ENCODE results near the gene LGR4.
"Not testable (repeated sequence)": the region's sequence is repeated elsewhere in the genome, so short reads cannot be mapped to it uniquely, and the experiment has no call there.

LGR4 gene

DNA sequence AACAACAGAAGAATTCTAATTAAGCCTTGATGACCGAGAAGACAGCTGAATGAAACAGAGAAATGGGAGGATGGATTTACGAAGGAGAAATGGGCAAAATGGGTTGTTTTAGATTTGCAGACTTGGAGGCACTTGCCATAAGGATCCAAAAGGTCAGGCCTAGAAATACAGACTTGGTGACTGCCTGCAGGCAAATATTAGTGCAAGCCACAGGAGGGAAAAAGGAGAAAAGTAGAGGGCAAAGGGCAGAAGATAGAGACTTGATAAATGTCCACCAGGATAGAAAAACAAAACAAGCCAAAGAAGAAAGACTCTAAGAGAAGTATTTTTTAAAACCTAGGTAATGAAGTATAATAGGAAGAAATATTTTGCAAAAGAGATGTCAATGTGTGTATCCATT, 122.7 kb downstream of the LGR4 start:
- Histone ChIP-seq H3K27me3 (ENCODE audit: control insufficient read depth, insufficient read depth, low read length) (no peaks in the 10 kb centered on the region), H3K4me1 (ENCODE audit: control insufficient read depth, low read depth, low read length) (peaks cover 62% of the 10 kb centered on the region), H3K36me3 (ENCODE audit: control insufficient read depth, low read depth, low read length) (no peaks in the 10 kb centered on the region), H3K9me3 (ENCODE audit: control insufficient read depth, low read depth, low read length) (no peaks in the 10 kb centered on the region), H3K9ac (ENCODE audit: low read length) (no peak overlapping the region), H3K27ac (ENCODE audit: low read length) (peak overlapping the region; percentile 18), H3K4me3 (ENCODE audit: low read length) (peak overlapping the region; percentile 16)

DNA sequence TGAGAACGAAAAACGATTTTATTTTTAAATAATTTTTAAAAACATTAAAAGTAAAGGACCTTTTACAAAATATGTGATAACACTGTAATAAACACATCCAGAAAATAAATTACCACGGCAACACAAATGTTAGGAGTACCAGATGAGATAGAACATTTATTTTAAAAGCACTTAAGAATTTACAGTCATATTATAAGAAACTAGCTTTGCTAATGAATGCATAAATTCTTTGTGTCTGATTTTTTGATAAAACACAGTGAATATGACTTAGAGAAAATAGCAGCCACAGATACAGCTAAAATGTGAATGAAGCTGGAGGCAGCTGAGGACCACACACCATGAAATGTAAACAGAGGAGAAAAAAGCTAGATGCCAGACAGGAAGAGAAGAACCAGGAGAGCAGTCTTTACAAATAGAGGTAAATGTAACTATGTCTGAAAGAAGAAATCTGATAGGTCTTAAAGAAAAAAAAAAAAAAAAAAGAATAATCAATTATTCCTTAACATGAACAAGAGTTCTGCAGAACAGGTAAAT, 124.2 kb downstream of the LGR4 start:
- Histone ChIP-seq H3K4me3 (ENCODE audit: low read length) (peak overlapping the region; percentile 43), H3K9me3 (ENCODE audit: control insufficient read depth, low read depth, low read length) (no peaks in the 10 kb centered on the region), H3K27ac (ENCODE audit: low read length) (peak overlapping the region; percentile 64), H3K27me3 (ENCODE audit: control insufficient read depth, insufficient read depth, low read length) (no peaks in the 10 kb centered on the region), H3K36me3 (ENCODE audit: control insufficient read depth, low read depth, low read length) (no peaks in the 10 kb centered on the region), H3K9ac (ENCODE audit: low read length) (peak overlapping the region; percentile 42), H3K4me1 (ENCODE audit: control insufficient read depth, low read depth, low read length) (peaks cover 51% of the 10 kb centered on the region)

DNA sequence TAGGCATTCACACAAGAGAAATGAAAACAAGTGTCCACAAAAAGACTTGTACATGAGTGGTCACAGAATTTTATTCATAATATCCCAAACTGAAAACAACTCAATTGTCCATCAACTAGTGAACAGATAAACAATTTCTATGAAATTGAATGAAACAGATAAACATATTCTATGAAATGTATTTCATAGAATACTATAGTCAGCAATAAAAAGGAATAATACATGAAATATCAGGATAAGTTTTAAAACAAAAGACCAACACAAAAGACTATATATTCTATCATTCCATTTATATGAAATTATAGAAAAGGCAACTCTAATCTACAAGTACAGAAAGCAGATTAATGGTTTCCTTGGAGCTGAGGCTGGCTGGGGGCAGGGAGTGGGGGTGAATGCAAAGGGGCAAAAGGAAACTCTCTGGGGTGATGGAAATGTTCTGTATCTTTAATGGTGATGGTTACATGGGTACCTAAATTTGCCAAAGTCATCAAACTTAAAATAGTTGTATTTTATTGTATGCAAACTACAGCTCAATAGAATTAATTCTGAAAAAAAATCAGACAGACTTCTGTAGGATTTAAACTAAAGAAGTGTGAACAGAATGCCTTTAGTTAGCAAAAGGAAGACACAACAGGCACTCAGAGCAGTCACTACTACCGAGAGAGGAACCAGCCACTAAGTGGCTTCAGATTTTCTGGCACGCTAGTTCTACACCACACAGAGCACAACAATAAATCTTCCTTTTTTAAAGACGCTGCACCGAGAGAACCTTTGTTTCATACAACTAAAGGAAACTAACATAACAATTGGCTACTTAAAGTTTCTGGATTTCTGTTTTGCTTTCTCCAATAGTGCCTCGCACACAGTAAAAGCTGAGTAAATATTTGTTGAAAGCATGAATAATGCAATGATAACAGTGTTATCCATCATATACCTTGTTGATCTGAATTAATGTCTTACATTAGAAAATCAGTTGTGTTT, 124.9 kb downstream of the LGR4 start:
- peak overlapping the region; percentile 6 for H3K27ac ChIP-seq (ENCODE audit: low read length)
- no peaks in the 10 kb centered on the region for H3K27me3 ChIP-seq (ENCODE audit: control insufficient read depth, insufficient read depth, low read length)
- H3K4me3 ChIP-seq (ENCODE audit: low read length) = peak overlapping the region; percentile 43
- H3K4me1 ChIP-seq (ENCODE audit: control insufficient read depth, low read depth, low read length) = peaks cover 47% of the 10 kb centered on the region
- no peaks in the 10 kb centered on the region for H3K9me3 ChIP-seq (ENCODE audit: control insufficient read depth, low read depth, low read length)
- H3K36me3 ChIP-seq (ENCODE audit: control insufficient read depth, low read depth, low read length) = no peaks in the 10 kb centered on the region
- peak overlapping the region; percentile 42 for H3K9ac ChIP-seq (ENCODE audit: low read length)

DNA sequence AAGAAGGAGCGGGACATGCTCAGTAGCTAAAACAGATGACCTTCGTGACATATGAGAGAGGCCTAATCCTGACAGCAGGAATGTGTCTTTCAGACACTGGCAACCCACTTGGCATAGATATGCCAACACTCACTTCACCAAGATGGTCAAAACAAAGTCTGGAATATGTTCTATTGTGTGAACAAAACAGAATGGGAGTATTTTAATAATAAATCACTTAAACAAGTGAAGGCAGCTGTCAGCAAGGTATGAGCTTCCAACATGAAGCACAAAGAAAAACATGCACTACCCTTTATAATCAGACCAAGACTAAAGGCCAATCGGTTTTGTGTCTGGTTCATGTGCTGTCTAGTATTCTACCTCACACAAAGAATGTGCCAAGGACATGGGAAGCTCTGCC, 132.6 kb downstream of the LGR4 start:
- no peak overlapping the region for H3K9ac ChIP-seq (ENCODE audit: low read length)
- peaks cover 12% of the 10 kb centered on the region for H3K36me3 ChIP-seq (ENCODE audit: control insufficient read depth, low read depth, low read length)
- no peak overlapping the region for H3K4me3 ChIP-seq (ENCODE audit: low read length)
- H3K27me3 ChIP-seq (ENCODE audit: control insufficient read depth, insufficient read depth, low read length) = no peaks in the 10 kb centered on the region
- no peak overlapping the region for H3K27ac ChIP-seq (ENCODE audit: low read length)
- H3K4me1 ChIP-seq (ENCODE audit: control insufficient read depth, low read depth, low read length) = no peaks in the 10 kb centered on the region
- no peaks in the 10 kb centered on the region for H3K9me3 ChIP-seq (ENCODE audit: control insufficient read depth, low read depth, low read length)

DNA sequence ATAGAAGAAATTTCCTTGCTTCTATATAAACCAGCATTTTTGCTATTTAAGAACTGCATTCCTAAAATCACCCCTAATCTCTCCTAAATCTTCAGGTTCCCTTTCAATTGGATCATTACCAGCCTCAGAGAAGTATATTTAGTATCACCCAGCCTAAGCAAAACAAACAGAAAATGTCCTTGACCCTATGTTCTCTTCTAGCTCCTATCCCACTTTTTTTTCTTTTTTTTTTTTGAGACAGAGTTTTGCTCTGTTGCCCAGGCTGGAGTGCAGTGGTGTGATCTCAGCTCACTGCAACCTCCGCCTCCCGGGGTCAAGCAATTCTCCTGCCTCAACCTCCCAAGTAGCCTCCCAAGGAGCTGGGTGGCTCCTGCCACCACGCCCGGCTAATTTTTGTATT, 137.8 kb downstream of the LGR4 start:
- not testable (repeated sequence) for H3K4me3 ChIP-seq (ENCODE audit: low read length); H3K9me3 ChIP-seq (ENCODE audit: control insufficient read depth, low read depth, low read length); H3K27me3 ChIP-seq (ENCODE audit: control insufficient read depth, insufficient read depth, low read length); H3K27ac ChIP-seq (ENCODE audit: low read length); H3K36me3 ChIP-seq (ENCODE audit: control insufficient read depth, low read depth, low read length); H3K4me1 ChIP-seq (ENCODE audit: control insufficient read depth, low read depth, low read length); H3K9ac ChIP-seq (ENCODE audit: low read length)

DNA sequence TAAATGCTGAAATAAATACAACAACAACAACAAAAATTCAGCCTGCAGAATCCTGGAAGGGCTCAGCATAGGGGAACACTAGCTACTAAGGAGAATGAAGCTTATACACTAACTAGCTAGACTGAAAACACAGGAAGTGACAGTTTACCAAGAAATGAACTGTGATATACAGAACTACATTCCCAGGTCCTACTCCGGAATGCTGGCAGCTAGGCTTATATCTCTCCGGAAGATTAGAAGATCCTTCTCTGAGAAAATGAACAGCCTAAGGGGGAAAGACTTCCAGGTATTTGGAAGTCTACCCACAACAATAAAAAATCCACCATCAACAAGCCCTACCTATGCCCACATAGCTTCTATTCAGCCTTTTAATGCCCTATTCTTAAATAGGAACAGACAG, 140.6 kb downstream of the LGR4 start:
- no peaks in the 10 kb centered on the region for H3K9me3 ChIP-seq (ENCODE audit: control insufficient read depth, low read depth, low read length)

DNA sequence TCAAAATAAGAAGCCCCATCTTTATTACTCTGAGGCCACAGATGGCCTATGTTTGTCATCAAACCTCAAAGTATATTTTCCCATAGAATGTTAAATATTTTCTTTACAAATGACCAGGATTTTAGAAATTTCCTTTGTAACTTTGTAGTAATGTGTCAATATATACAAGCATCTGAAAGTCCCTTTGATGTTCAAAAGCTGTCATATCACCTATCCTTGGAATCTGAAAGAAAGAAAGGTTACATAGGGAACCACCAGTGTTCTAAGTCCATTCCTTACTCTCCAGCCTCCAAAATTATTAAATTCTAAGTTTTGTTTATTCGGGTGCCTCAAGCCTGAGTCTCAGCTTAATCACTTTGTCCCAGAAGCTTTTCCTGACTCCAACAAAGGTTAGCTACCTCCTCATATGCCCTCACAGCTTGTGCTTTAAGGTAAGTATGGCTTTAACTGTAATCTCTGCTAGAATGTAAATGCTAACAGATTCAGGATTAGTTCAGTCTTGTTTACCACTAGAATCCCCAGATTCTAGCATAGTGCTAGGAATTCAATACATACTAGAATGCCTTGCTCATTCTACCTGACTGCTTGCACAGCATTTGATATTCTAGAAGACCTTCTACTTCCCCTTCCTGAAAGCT, 141.8 kb downstream of the LGR4 start:
- Histone ChIP-seq H3K9ac (ENCODE audit: low read length) (no peak overlapping the region), H3K27ac (ENCODE audit: low read length) (no peak overlapping the region), H3K4me3 (ENCODE audit: low read length) (no peak overlapping the region), H3K9me3 (ENCODE audit: control insufficient read depth, low read depth, low read length) (no peaks in the 10 kb centered on the region), H3K27me3 (ENCODE audit: control insufficient read depth, insufficient read depth, low read length) (no peaks in the 10 kb centered on the region), H3K36me3 (ENCODE audit: control insufficient read depth, low read depth, low read length) (peaks cover under 1% of the 10 kb centered on the region), H3K4me1 (ENCODE audit: control insufficient read depth, low read depth, low read length) (peaks cover 4% of the 10 kb centered on the region)

More for the DNA sequence above, 140.6 kb downstream of the LGR4 start:
- Histone ChIP-seq H3K4me3 (ENCODE audit: low read length) (no peak overlapping the region), H3K4me1 (ENCODE audit: control insufficient read depth, low read depth, low read length) (peaks cover 4% of the 10 kb centered on the region), H3K9ac (ENCODE audit: low read length) (no peak overlapping the region), H3K36me3 (ENCODE audit: control insufficient read depth, low read depth, low read length) (peaks cover 3% of the 10 kb centered on the region), H3K27ac (ENCODE audit: low read length) (no peak overlapping the region), H3K27me3 (ENCODE audit: control insufficient read depth, insufficient read depth, low read length) (no peaks in the 10 kb centered on the region)

DNA sequence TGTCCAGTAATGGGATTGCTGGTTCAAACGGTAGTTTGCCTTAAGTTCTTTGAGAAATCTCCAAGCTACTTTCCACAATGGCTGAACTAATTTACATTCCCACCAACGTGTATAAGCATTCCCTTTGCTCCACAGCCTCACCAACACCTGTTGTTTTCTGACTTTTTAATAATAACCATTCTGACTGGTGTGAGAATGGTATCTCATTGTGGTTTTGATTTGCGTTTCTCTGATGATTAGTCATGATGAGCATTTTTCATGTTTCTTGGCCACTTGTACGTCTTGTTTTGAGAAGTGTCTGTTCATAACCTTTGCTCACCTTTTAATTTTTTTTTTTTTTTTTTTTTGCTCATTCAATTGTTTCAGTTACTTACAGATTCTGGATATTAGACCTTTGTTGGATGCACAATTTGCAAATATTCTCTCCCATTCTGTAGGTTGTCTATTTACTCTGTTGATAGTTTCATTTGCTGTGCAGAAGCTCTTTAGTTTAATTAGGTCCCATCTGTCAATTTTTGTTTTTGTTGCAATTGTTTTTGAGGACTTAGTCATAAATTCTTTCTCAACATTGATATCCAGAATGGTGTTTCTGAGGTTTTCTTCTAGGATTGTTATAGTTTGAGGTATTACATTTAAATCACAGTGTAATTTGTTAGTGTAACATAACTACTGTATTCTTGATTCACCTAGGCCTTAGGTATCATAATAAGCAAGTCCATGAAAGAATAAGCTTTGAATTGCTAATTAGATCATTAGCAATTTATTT, 142.5 kb downstream of the LGR4 start:
- no peak overlapping the region for H3K9ac ChIP-seq (ENCODE audit: low read length)
- H3K9me3 ChIP-seq (ENCODE audit: control insufficient read depth, low read depth, low read length) = no peaks in the 10 kb centered on the region
- no peaks in the 10 kb centered on the region for H3K36me3 ChIP-seq (ENCODE audit: control insufficient read depth, low read depth, low read length)
- no peak overlapping the region for H3K4me3 ChIP-seq (ENCODE audit: low read length)
- H3K4me1 ChIP-seq (ENCODE audit: control insufficient read depth, low read depth, low read length) = peaks cover 4% of the 10 kb centered on the region
- no peaks in the 10 kb centered on the region for H3K27me3 ChIP-seq (ENCODE audit: control insufficient read depth, insufficient read depth, low read length)
- H3K27ac ChIP-seq (ENCODE audit: low read length) = no peak overlapping the region

DNA sequence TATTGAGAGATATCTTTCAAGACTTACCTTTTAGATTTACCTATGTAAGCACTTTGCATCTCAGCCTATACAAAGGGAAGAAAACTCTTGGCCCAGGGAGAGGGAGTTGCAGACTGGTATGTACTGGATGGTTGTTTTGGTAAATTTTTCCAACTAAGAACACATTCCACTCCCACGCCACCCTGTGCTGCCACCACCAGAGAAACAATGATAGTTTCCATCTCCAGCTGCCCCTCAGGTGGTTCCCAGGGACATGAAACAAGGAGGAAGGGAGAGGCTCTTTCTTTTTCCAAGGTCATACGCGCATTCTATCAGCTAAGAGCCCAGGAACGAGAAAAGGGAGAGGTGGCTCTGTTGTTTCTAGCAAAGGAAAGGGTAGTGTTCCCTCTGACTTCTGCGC, 144.0 kb downstream of the LGR4 start:
- Histone ChIP-seq H3K27ac (ENCODE audit: low read length) (no peak overlapping the region), H3K36me3 (ENCODE audit: control insufficient read depth, low read depth, low read length) (no peaks in the 10 kb centered on the region), H3K9ac (ENCODE audit: low read length) (no peak overlapping the region), H3K4me1 (ENCODE audit: control insufficient read depth, low read depth, low read length) (peaks cover 4% of the 10 kb centered on the region), H3K27me3 (ENCODE audit: control insufficient read depth, insufficient read depth, low read length) (no peaks in the 10 kb centered on the region), H3K4me3 (ENCODE audit: low read length) (no peak overlapping the region), H3K9me3 (ENCODE audit: control insufficient read depth, low read depth, low read length) (no peaks in the 10 kb centered on the region)

DNA sequence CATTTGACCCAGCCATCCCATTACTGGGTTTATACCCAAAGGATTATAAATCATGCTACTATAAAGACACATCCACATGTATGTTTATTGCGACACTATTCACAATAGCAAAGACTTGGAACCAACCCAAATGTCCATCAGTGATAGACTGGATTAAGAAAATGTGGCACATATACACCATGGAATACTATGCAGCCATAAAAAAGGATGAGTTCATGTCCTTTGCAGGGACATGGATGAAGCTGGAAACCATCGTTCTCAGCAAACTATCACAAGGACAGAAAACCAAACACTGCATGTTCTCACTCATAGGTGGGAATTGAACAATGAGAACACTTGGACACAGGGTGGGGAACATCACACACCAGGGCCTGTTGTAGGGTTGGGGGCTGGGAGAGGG, 145.5 kb downstream of the LGR4 start:
- H3K9me3 ChIP-seq (ENCODE audit: control insufficient read depth, low read depth, low read length); H3K4me3 ChIP-seq (ENCODE audit: low read length); H3K27me3 ChIP-seq (ENCODE audit: control insufficient read depth, insufficient read depth, low read length); H3K36me3 ChIP-seq (ENCODE audit: control insufficient read depth, low read depth, low read length); H3K4me1 ChIP-seq (ENCODE audit: control insufficient read depth, low read depth, low read length); H3K27ac ChIP-seq (ENCODE audit: low read length); H3K9ac ChIP-seq (ENCODE audit: low read length): not testable (repeated sequence)

DNA sequence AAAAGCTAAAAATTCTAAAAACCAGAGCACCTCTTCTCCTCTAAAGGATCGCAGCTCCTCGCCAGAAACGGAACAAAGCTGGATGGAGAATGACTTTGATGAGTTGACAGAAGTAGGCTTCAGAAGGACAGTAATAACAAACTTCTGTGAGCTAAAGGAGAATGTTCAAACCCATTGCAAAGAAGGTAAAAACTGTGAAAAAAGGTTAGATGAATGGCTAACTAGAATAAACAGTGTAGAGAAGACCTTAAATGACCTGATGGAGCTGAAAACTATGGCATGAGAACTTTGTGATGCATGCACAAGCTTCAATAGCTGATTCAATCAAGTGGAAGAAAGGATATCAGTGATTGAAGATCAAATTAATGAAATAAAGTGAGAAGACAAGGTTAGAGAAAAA, 150.4 kb downstream of the LGR4 start:
- not testable (repeated sequence) for H3K27me3 ChIP-seq (ENCODE audit: control insufficient read depth, insufficient read depth, low read length); H3K36me3 ChIP-seq (ENCODE audit: control insufficient read depth, low read depth, low read length); H3K27ac ChIP-seq (ENCODE audit: low read length); H3K9ac ChIP-seq (ENCODE audit: low read length); H3K9me3 ChIP-seq (ENCODE audit: control insufficient read depth, low read depth, low read length); H3K4me1 ChIP-seq (ENCODE audit: control insufficient read depth, low read depth, low read length); H3K4me3 ChIP-seq (ENCODE audit: low read length)
